Kidney (tissue), 14 donors: ENCODE data around the gene POGLUT3. TPM values are rescaled to one million over a fixed set of nuclear protein-coding genes. Genes with fewer than 3 reads are reported as not detected.
A peak's percentile ranks its signal among the peaks of the same experiment; 100 is the strongest.

ENCODE experiments used
- DNase-seq, 5 donors: peaks; one replicate each; pipeline ENCODE4 v3.0.0-alpha.2; 2013 to 2020
- FAIRE-seq: peaks from 2 replicates; lab custom pipeline; 2012; peaks lifted over from hg19 to GRCh38; lab: Jason Lieb, UNC
- H3K27ac ChIP-seq, 2 donors: one replicate each; pipeline ENCODE4 v1.7.0; 2013; ENCODE audit warnings: low read depth in 2 of 2, low read length in 2 of 2, inconsistent platforms in 1 of 2
- H3K27me3 ChIP-seq: one replicate; pipeline ENCODE4 v1.7.1; 2013; ENCODE audit warnings: low read length, inconsistent platforms; ENCODE audit not compliant: control insufficient read depth, insufficient read depth
- H3K36me3 ChIP-seq, 3 donors: one replicate each; pipeline versions ENCODE4 v1.7.0 to v1.7.1; 2013; ENCODE audit warnings: low read length in 3 of 3, control low read depth in 1 of 3, inconsistent platforms in 1 of 3; ENCODE audit not compliant: insufficient read depth in 3 of 3, control insufficient read depth in 2 of 3
- H3K4me1 ChIP-seq, 3 donors: one replicate each; pipeline versions ENCODE4 v1.7.0 to v1.7.1; 2013; ENCODE audit warnings: low read length in 3 of 3, inconsistent platforms in 1 of 3, low read depth in 1 of 3; ENCODE audit not compliant: control insufficient read depth in 2 of 3, insufficient read depth in 2 of 3
- H3K4me3 ChIP-seq, 3 donors: one replicate each; pipeline versions ENCODE4 v1.7.0 to v1.8.1; 2013; ENCODE audit warnings: low read length in 3 of 3, control low read depth in 1 of 3, inconsistent platforms in 1 of 3
- H3K9ac ChIP-seq, 3 donors: one replicate each; pipeline versions ENCODE4 v1.7.0 to v1.7.1; 2013; ENCODE audit warnings: low read length in 3 of 3, control low read depth in 1 of 3, inconsistent platforms in 1 of 3
- H3K9me3 ChIP-seq, 3 donors: one replicate each; pipeline versions ENCODE4 v1.7.0 to v1.7.1; 2013; ENCODE audit warnings: low read length in 3 of 3, control low read depth in 1 of 3, inconsistent platforms in 1 of 3; ENCODE audit not compliant: control insufficient read depth in 2 of 3, insufficient read depth in 1 of 3
- CTCF ChIP-seq: IDR thresholded peaks from 3 replicates; pipeline ENCODE4 v1.5.1; 2012; ENCODE audit warnings: mild to moderate bottlenecking, moderate library complexity, borderline replicate concordance; ENCODE audit not compliant: insufficient read depth; ENCODE audit errors: extremely low read depth
- intact Hi-C: fragments of 100-400 bp; cut with DNase I; formaldehyde crosslinking; loops from one replicate; pipeline ENCODE4 v1.11.1; 2022
- polyA plus RNA-seq: library from polyadenylated mRNA; stranded (reverse); fragments of 350-450 nt; fragmentation: Illumina TruSeq; extraction: RNeasy Lipid Tissue Mini Kit (QIAGEN cat#74804); gene quantifications from one replicate; pipeline ENCODE4 v1.2.3, GENCODE V29; 2014; ENCODE audit warnings: low read depth, low replicate concordance; ENCODE audit not compliant: insufficient read depth
- total RNA-seq: library from RNA; stranded (reverse); fragmentation: NEBNext Ultra II Directional; extraction: Animal tissue kit (Norgen Biotek cat#: 25700); gene quantifications from one replicate; pipeline ENCODE4 v1.2.1, GENCODE V29; 2021
- donor health status: control.
- donor health status: control.
- donor health status: control.
- donor health status: control.
- donor health status: control.
- donor health status: DM: yes; HTN: yes; CAD: no.
- donor health status: Normal renal cell carcinoma (clear cell type).

POGLUT3 gene
- total and polyA plus RNA-seq, 2 donors from 2014 or later, result 13.6 to 22.0 TPM

GRCh38 chr11:108500721-108501120, 2.5 kb upstream of the POGLUT3 start:
- H3K4me3 ChIP-seq, result no peak overlapping the region
- TF ChIP-seq CTCF, result no peak
- H3K9me3 ChIP-seq, result no peaks in the 10 kb centered on the region
- no peaks in the 10 kb centered on the region for H3K27me3 ChIP-seq
- H3K36me3 ChIP-seq, result no peaks in the 10 kb centered on the region
- H3K4me1 ChIP-seq, result peaks cover 0 to 5% (median 4%) of the 10 kb centered on the region in 3 donors
- no peak overlapping the region for H3K9ac ChIP-seq
- FAIRE-seq (no peak), DNase-seq (no peak)
- intact Hi-C loops, result no loop called here
- H3K27ac ChIP-seq, result peak overlapping the region in 1 of 2 donors; percentile 57

- Histone ChIP-seq H3K27ac (peak overlapping the region in 1 of 2 donors; percentile 17), H3K4me1 (peaks cover 0 to 5% (median 4%) of the 10 kb centered on the region in 3 donors), H3K36me3 (no peaks in the 10 kb centered on the region), H3K4me3 (no peak overlapping the region), H3K9ac (no peak overlapping the region), H3K27me3 (no peaks in the 10 kb centered on the region), H3K9me3 (no peaks in the 10 kb centered on the region)
- TF ChIP-seq CTCF, result no peak
- DNase-seq, result no peak
- no peak for FAIRE-seq
- intact Hi-C loops, result no loop called here
These were observed 2.0 kb upstream of the POGLUT3 start for GRCh38 chr11:108500169-108500568.

- no peaks in the 10 kb centered on the region for H3K9me3 ChIP-seq
- intact Hi-C loops, result no loop called here
- no peak for TF ChIP-seq CTCF
- peaks cover 0 to 10% (median 4%) of the 10 kb centered on the region in 3 donors for H3K4me1 ChIP-seq
- FAIRE-seq (no peak), DNase-seq (peak in 3 of 5 donors; percentile 7 to 73 (median 63))
- H3K36me3 ChIP-seq, result no peaks in the 10 kb centered on the region
- H3K27ac ChIP-seq, result peak overlapping the region; percentile 97 to 100
- no peaks in the 10 kb centered on the region for H3K27me3 ChIP-seq
- peak overlapping the region; percentile 41 to 82 (median 67) for H3K9ac ChIP-seq
- H3K4me3 ChIP-seq, result peak overlapping the region; percentile 60 to 80 (median 68)
These were observed 728 bp upstream of the POGLUT3 start for GRCh38 chr11:108498816-108499408.
